SK-N-SH (cell line): Measurements from ENCODE around the gene UCP1. TPM values are rescaled to one million over a fixed set of nuclear protein-coding genes. Genes with fewer than 3 reads are reported as not detected.

ENCODE experiments used
- CTCF ChIA-PET: fragments of 300-600, 350-600 bp; formaldehyde crosslinking; extraction: SDS; loops from one replicate; lab custom pipeline; 2021; lab: Yijun Ruan, JAX
- POLR2A ChIA-PET: fragments of 350-600 bp; sonication (Branson Sonifier 250); formaldehyde crosslinking; extraction: SDS; loops from one replicate; lab custom pipeline; 2020; ENCODE audit warnings: antibody characterized with exemption, inconsistent platforms; lab: Yijun Ruan, JAX
- DNase-seq: peaks from one replicate; pipeline ENCODE4 v3.0.0; 2012
- H2AFZ ChIP-seq: fragments of 200-600 bp; sonication (generic); 2 replicates; pipeline ENCODE4 v1.8.1; 2016; ENCODE audit warnings: antibody characterized with exemption, mild to moderate bottlenecking, low read depth
- H3F3A ChIP-seq: fragments of 200-600 bp; sonication (generic); replicated peaks from 2 replicates; pipeline ENCODE3; 2016; ENCODE audit warnings: antibody characterized with exemption, mild to moderate bottlenecking; ENCODE audit not compliant: insufficient read depth
- H3K27ac ChIP-seq, 2 experiments: fragments of 200-500 bp in 1 of 2; fragments of 200-600 bp in 1 of 2; sonication (Bioruptor generic) in 1 of 2; sonication (generic), shearing (Covaris generic) in 1 of 2; 2 replicates each; pipeline versions ENCODE4 v1.5.1 to v1.6.1; 2014 to 2016; ENCODE audit warnings: low read depth in 2 of 2, inconsistent platforms in 1 of 2, low read length in 1 of 2, mild to moderate bottlenecking in 1 of 2, mixed read lengths in 1 of 2
- H3K27me3 ChIP-seq: fragments of 200-600 bp; sonication (generic), shearing (Covaris generic); 2 replicates; pipeline ENCODE4 v1.6.1; 2016; ENCODE audit warnings: mixed run types; ENCODE audit not compliant: insufficient read depth
- H3K36me3 ChIP-seq, 2 experiments: fragments of 200-500 bp in 1 of 2; fragments of 200-600 bp in 1 of 2; sonication (Bioruptor generic) in 1 of 2; sonication (generic) in 1 of 2; replicated peaks in 1 of 2; 2 replicates each; pipeline versions ENCODE3 to v1.5.1; 2014 to 2016; ENCODE audit warnings: low read length in 1 of 2, mild to moderate bottlenecking in 1 of 2; ENCODE audit not compliant: insufficient read depth in 2 of 2, control insufficient read depth in 1 of 2
- H3K4me1 ChIP-seq, 2 experiments: fragments of 200-500 bp in 1 of 2; fragments of 200-600 bp in 1 of 2; sonication (Bioruptor generic) in 1 of 2; sonication (generic), shearing (Covaris generic) in 1 of 2; 2 replicates each; pipeline versions ENCODE4 v1.5.1 to v1.6.1; 2014 to 2016; ENCODE audit warnings: low read depth in 1 of 2, low read length in 1 of 2, mixed run types in 1 of 2; ENCODE audit not compliant: insufficient read depth in 2 of 2, control insufficient read depth in 1 of 2
- H3K4me2 ChIP-seq: fragments of 200-600 bp; sonication (generic), shearing (Covaris generic); 2 replicates; pipeline ENCODE4 v1.6.1; 2017; ENCODE audit warnings: mixed run types
- H3K4me3 ChIP-seq, 2 experiments: fragments of 200-500 bp in 1 of 2; fragments of 200-600 bp in 1 of 2; sonication (Bioruptor generic) in 1 of 2; sonication (generic), shearing (Covaris generic) in 1 of 2; 2 replicates each; pipeline versions ENCODE4 v1.5.1 to v1.8.1; 2014 to 2016; ENCODE audit warnings: low read depth in 2 of 2, inconsistent platforms in 1 of 2, low read length in 1 of 2, mild to moderate bottlenecking in 1 of 2, mixed read lengths in 1 of 2, moderate library complexity in 1 of 2
- H3K79me2 ChIP-seq: fragments of 200-600 bp; sonication (generic); 2 replicates; pipeline ENCODE4 v1.8.1; 2017; ENCODE audit warnings: mild to moderate bottlenecking; ENCODE audit not compliant: insufficient read depth
- H3K9ac ChIP-seq: fragments of 200-600 bp; sonication (generic); 2 replicates; pipeline ENCODE4 v1.6.1; 2017; ENCODE audit warnings: mixed run types
- H3K9me2 ChIP-seq: fragments of 200-600 bp; sonication (generic); 2 replicates; pipeline ENCODE4 v1.6.1; 2017; ENCODE audit warnings: mixed run types
- H3K9me3 ChIP-seq: fragments of 200-600 bp; sonication (generic); 2 replicates; pipeline ENCODE4 v1.6.1; 2017; ENCODE audit warnings: mixed run types, mild to moderate bottlenecking, moderate library complexity
- H4K20me1 ChIP-seq: fragments of 200-600 bp; sonication (generic); 2 replicates; pipeline ENCODE4 v1.6.1; 2017; ENCODE audit warnings: mild to moderate bottlenecking, mixed run types; ENCODE audit not compliant: insufficient read depth
- CHD2 ChIP-seq: fragments of 150-350 bp; IDR thresholded peaks from 2 replicates; pipeline ENCODE4 v1.6.1; 2018; ENCODE audit warnings: low read length; ENCODE audit not compliant: partially characterized antibody
- FOSL2 ChIP-seq: IDR thresholded peaks from 2 replicates; pipeline ENCODE4 v1.4.0; 2012; ENCODE audit warnings: low read depth, mild to moderate bottlenecking, moderate library complexity, borderline replicate concordance
- GABPA ChIP-seq: IDR thresholded peaks from 2 replicates; pipeline ENCODE4 v1.4.0; 2012; ENCODE audit warnings: low read depth, mild to moderate bottlenecking
- GATA2 ChIP-seq: sonication (generic); formaldehyde crosslinking; IDR thresholded peaks from 2 replicates; pipeline ENCODE4 v1.5.0; 2020; ENCODE audit warnings: mild to moderate bottlenecking, missing genetic modification reagents
- JUND ChIP-seq: IDR thresholded peaks from 2 replicates; pipeline ENCODE4 v1.4.0; 2012
- NFIC ChIP-seq: IDR thresholded peaks from 2 replicates; pipeline ENCODE4 v1.4.0; 2012; ENCODE audit warnings: borderline replicate concordance
- PBX3 ChIP-seq: IDR thresholded peaks from 2 replicates; pipeline ENCODE4; 2012
- POLR2AphosphoS5 ChIP-seq: IDR thresholded peaks from 2 replicates; pipeline ENCODE4 v1.6.1; 2012; ENCODE audit warnings: low read depth, low read length
- REST ChIP-seq: IDR thresholded peaks from 2 replicates; pipeline ENCODE4 v1.6.1; 2012; ENCODE audit warnings: mild to moderate bottlenecking, low read depth, low read length, moderate library complexity
- SIN3A ChIP-seq: IDR thresholded peaks from 2 replicates; pipeline ENCODE4 v1.6.1; 2012; ENCODE audit warnings: low read depth, mild to moderate bottlenecking, low read length, moderate library complexity, borderline replicate concordance
- TAF1 ChIP-seq: IDR thresholded peaks from 2 replicates; pipeline ENCODE4 v1.6.1; 2012; ENCODE audit warnings: low read depth, mild to moderate bottlenecking, low read length, moderate library complexity, borderline replicate concordance
- WGBS: methylation state at CpG from one replicate; pipeline ENCODE4 v1.1.6; 2017; ENCODE audit warnings: low lambda C conversion rate; 5-methylcytosine and 5-hydroxymethylcytosine counted together
- polyA plus RNA-seq, 3 experiments: library from polyadenylated mRNA; depleted of rRNA; stranded (reverse); fragments of >200 nt; gene quantifications; 2 replicates each; pipeline ENCODE4 v1.2.3, GENCODE V29; 2012

UCP1 gene
- polyA plus RNA-seq, 1 of the 3 experiments (the other 2 are of a cell fraction): not detected

DNA sequence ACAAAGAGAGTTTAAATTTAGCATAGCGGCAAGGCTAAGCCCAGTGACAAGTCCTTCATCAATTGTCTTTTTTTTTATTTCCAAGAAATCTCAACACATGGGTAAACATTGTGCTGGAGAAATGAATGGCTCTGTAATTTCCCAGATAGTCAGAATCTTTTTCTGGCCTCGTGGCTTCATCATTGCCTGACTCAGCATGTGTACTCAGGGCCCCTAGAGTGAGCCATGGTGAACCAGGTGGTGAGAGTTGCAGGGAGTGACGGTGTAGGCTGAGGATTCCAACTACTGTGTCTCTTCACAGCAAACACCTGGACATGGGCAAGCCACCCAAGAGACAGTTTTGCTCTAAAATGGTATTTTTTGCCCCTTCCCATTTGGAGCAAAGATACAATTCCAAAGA lies 43.1 kb upstream of the UCP1 start:
- Histone ChIP-seq H3K9me2 (no peaks in the 10 kb centered on the region), H3K4me1 (peaks cover 0 to 5% of the 10 kb centered on the region in 2 experiments; a peak in 2 of 4 replicates)

More for the DNA sequence above, 43.1 kb upstream of the UCP1 start:
- H3K36me3 ChIP-seq: no peaks in the 10 kb centered on the region
- no peaks in the 10 kb centered on the region for H4K20me1 ChIP-seq
- H3K4me2 ChIP-seq: no peak overlapping the region
- H3K27ac ChIP-seq: no peak overlapping the region
- no peak overlapping the region for H3K4me3 ChIP-seq
- no peak for DNase-seq
- POLR2A ChIA-PET: no interaction called here
- TF ChIP-seq GATA2 (CRISPR knock-in tag) (no peak), CHD2 (no peak), PBX3 (no peak), SIN3A (no peak), POLR2AphosphoS5 (no peak), NFIC (no peak), FOSL2 (no peak), JUND (no peak), REST (no peak), TAF1 (no peak), GABPA (no peak)
- no peak overlapping the region for H2AFZ ChIP-seq
- CTCF ChIA-PET: interaction anchor here (0.7 to 4.9 kb wide), 3 partner anchors 239 to 252 kb away, joined by 3 to 22 read pairs (median 4); no protein-coding TSS in a partner anchor
- H3K9ac ChIP-seq: no peak overlapping the region
- 51% methylated on average over 3 of the region's 3 CpGs for WGBS
- H3K9me3 ChIP-seq: no peaks in the 10 kb centered on the region
- no peaks in the 10 kb centered on the region for H3K79me2 ChIP-seq
- no peaks in the 10 kb centered on the region for H3K27me3 ChIP-seq
- no peaks in the 10 kb centered on the region for H3F3A ChIP-seq
